Stimulated activated CD8-positive, alpha-beta memory T cell treated with anti-CD3 and anti-CD28 coated beads, Interleukin-12 subunit alpha, Interleukin-12 subunit beta, amount 100 ng/mL, for 4 hours (primary cell): Measurements from ENCODE around the gene U2AF1L4.

ENCODE experiments used
- DNase-seq: peaks from one replicate; pipeline ENCODE4 v3.0.0-alpha.2; 2020; ENCODE audit warnings: low read depth

Gene U2AF1L4

DNA sequence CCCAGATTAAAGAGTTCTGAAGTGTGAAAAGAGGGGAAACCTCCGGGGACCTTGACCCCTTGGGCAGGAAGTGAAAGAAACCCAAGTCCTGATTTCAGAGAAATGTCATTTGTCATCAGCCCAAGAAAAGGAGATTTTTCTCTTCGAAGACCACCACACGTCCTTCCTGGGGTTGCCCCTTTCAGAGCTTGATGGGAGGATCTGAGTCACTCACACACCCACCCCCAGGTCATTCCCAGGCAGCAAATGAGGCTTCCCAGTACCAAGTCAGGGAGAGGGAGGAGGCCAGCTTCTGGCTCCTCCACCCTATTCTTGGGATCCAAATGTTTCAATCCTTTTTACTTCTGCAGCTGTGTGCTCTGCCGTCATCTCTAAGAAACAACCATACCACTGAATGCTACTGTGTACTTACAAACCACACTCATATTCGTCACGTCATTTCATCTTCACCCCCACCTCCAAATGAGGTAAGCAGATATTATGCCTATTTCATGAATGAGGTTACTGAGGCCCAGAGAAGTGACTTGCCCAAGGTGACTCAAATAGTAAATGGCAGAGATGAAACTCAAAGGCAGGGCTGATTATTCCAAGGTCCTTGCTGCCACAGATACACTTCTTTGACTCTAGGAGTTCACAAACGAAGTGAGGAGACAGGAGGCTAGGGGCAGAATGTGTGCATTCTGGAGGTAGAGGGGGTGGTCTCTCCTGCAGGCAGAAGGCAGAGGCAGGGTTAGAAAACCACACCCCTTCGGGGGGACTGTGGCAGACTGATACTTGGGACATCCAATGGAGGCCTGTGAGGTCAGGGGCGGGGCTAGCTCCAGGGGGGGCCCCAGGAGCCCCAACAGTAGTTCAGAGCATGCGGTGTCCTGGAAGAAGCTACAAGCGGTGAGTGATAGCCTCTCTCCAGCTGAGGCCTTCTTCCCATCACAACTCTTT lies 32.4 kb downstream of the U2AF1L4 start:
- DNase-seq, result peak; percentile 45

- DNase-seq, result peak; percentile 34
Observed at GRCh38 chr19:35710784-35711723, 34.2 kb downstream of the U2AF1L4 start.

GRCh38 chr19:35708391-35708790 lies 36.8 kb downstream of the U2AF1L4 start:
- no peak for DNase-seq

- DNase-seq, result no peak
Observed at GRCh38 chr19:35704218-35704617, 41.0 kb downstream of the U2AF1L4 start, which contains the start of gene ZBTB32. Gene ZBTB32 (plus strand): TSS chr19:35704558. CDS start chr19:35714627, 10,069 bp downstream.

- no peak for DNase-seq
Observed at GRCh38 chr19:35703343-35703742, 41.9 kb downstream of the U2AF1L4 start.

GRCh38 chr19:35702223-35703012 lies 42.8 kb downstream of the U2AF1L4 start:
- DNase-seq, result peak; percentile 83

DNA sequence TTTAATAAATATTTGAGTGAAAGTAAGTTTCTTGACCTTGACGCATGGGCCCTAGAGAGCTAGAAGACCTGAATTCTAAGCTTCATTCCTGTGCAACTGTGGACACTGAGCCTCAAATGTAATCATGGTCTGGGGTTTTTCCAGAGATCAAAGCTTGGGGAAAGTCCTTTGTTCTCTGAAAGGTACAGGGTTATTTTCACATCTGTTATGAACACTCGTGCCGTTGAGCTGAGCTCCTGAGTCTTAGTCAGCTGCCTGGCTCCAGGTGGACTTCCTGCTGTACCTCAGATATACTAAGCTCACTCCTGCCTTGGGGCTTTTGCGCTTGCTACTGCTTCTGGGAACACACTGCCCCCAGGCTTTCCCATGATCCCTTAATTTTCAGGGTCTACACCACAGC lies 48.4 kb downstream of the U2AF1L4 start:
- no peak for DNase-seq

- DNase-seq, result no peak
Observed at GRCh38 chr19:35695895-35696422, 49.3 kb downstream of the U2AF1L4 start.

GRCh38 chr19:35693835-35694599 lies 51.2 kb downstream of the U2AF1L4 start:
- peak; percentile 70 for DNase-seq

DNA sequence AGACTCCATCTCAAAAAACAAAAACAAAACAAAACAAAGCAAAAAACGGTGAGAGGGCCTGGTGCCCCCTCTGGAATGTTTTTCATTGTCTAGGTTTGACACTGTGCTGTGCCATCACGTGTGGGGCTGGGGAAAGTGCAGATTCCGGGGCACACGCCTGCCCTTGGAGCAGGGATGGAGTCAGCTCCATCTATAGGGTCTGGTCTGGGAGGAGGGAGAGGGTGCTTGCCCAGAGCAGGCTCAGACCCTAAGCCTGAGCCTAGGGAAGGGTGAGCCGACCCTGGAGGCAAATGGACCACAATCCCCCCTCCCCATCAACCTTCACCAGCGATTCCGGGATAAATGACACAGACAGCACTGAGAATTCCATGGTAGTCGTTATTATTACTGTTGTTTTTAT lies 51.8 kb downstream of the U2AF1L4 start:
- no peak for DNase-seq
